ENCODE measurements around the gene SLC8A3. TPM values are rescaled to one million over a fixed set of nuclear protein-coding genes. Genes with fewer than 3 reads are reported as not detected.

Gene SLC8A3
- total RNA-seq, 3 donors from 2014 or later (not counting 1 experiment from before 2014, with no cell fraction given) = 0.30 to 0.56 (median 0.32) TPM

DNA sequence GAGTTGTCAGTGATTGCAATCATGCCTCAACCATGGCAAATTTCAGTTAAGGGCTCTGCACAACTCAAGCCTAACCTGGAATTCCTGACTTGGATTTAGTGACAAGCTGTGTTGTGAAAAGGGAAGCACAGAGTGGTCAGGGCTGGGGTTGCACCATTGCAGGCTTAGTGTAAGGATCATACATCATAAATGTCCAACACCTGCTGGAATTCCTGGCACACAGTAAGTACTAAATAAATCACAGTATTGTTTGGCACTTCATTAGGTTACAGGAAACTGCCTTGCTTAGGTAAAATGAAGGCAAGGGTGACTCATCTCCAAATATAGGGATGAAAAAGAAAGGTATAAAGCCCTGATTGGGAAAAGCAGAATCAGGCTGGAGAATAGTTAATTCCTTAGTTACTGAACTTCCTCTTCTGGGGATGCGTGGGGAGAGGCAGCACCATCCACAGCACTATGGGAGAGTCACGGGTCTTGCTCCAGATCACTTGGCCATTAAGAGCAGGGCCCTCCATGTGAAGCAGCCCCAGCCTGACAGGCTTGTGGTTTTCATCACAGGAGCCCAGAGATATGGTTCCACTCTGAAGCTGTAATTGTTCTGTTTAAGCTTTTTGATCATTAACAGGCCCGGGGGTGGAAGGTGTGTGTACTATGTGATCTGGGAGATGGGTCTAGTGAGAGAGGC, 39.7 kb downstream of the SLC8A3 start:
- Histone ChIP-seq H3K27ac (ENCODE audit: low read length) (no peak overlapping the region), H3K36me3 (ENCODE audit: control insufficient read depth, insufficient read depth, low read length) (no peaks in the 10 kb centered on the region), H3K9me3 (ENCODE audit: control insufficient read depth, insufficient read depth, low read length) (no peaks in the 10 kb centered on the region), H3K4me3 (ENCODE audit: low read length) (no peak overlapping the region), H3K4me1 (ENCODE audit: control insufficient read depth, insufficient read depth, low read length) (no peaks in the 10 kb centered on the region), H3K27me3 (ENCODE audit: control insufficient read depth, insufficient read depth, low read length) (no peaks in the 10 kb centered on the region)
- H3K27me3 Mint-ChIP-seq (ENCODE audit: low read depth in 2 of 2) = peaks cover 19 to 22% of the 10 kb centered on the region in 2 donors
- intact Hi-C loops (cut with micrococcal nuclease) = no loop called here
- no peaks in the 10 kb centered on the region for H3K4me1 Mint-ChIP-seq
- DNase-seq (no peak), ATAC-seq (no peak)
- TF ChIP-seq, protein P1, sequence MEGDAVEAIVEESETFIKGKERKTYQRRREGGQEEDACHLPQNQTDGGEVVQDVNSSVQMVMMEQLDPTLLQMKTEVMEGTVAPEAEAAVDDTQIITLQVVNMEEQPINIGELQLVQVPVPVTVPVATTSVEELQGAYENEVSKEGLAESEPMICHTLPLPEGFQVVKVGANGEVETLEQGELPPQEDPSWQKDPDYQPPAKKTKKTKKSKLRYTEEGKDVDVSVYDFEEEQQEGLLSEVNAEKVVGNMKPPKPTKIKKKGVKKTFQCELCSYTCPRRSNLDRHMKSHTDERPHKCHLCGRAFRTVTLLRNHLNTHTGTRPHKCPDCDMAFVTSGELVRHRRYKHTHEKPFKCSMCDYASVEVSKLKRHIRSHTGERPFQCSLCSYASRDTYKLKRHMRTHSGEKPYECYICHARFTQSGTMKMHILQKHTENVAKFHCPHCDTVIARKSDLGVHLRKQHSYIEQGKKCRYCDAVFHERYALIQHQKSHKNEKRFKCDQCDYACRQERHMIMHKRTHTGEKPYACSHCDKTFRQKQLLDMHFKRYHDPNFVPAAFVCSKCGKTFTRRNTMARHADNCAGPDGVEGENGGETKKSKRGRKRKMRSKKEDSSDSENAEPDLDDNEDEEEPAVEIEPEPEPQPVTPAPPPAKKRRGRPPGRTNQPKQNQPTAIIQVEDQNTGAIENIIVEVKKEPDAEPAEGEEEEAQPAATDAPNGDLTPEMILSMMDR (IDR thresholded peaks at IDR 0.05) = no peak
- no peak overlapping the region for H3K4me3 Mint-ChIP-seq
- no peaks in the 10 kb centered on the region for H3K36me3 Mint-ChIP-seq
- H3K9me3 Mint-ChIP-seq = no peaks in the 10 kb centered on the region
- H3K27ac Mint-ChIP-seq = no peak overlapping the region
- WGBS (ENCODE audit: insufficient coverage) = 36% methylated on average over 3 of the region's 3 CpGs

DNA sequence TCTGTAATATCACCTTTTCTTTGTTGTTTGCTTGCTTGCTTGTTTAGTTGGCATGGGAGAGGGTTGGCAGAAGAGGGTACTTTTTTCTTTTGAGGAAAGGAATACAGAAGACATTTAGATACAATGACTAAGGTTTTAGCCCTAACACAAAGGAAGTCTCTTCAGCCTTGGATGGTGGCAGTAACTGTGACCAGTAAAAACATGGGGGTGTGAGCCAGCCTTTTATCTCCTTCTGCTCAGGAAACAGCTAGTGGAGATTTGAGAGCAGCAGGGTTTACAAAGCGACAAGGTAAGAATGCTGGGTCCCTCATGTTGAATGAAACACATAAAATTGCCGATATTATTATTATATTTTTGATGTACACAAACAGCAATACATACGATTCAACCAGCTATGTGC, 40.4 kb downstream of the SLC8A3 start:
- TF ChIP-seq, protein P1 (IDR thresholded peaks at IDR 0.05) = no peak
- peaks cover 19 to 22% of the 10 kb centered on the region in 2 donors for H3K27me3 Mint-ChIP-seq (ENCODE audit: low read depth in 2 of 2)
- no peaks in the 10 kb centered on the region for H3K36me3 Mint-ChIP-seq
- Histone ChIP-seq H3K4me3 (ENCODE audit: low read length) (no peak overlapping the region), H3K27me3 (ENCODE audit: control insufficient read depth, insufficient read depth, low read length) (no peaks in the 10 kb centered on the region), H3K4me1 (ENCODE audit: control insufficient read depth, insufficient read depth, low read length) (no peaks in the 10 kb centered on the region), H3K27ac (ENCODE audit: low read length) (no peak overlapping the region), H3K36me3 (ENCODE audit: control insufficient read depth, insufficient read depth, low read length) (no peaks in the 10 kb centered on the region), H3K9me3 (ENCODE audit: control insufficient read depth, insufficient read depth, low read length) (no peaks in the 10 kb centered on the region)
- no peak for DNase-seq
- no peaks in the 10 kb centered on the region for H3K4me1 Mint-ChIP-seq
- 75% methylated on average over 3 of the region's 3 CpGs for whole genome bisulfite sequencing (ENCODE audit: insufficient coverage)
- intact Hi-C loops (cut with micrococcal nuclease) = no loop called here
- ATAC-seq = no peak
- no peaks in the 10 kb centered on the region for H3K9me3 Mint-ChIP-seq
- no peak overlapping the region for H3K27ac Mint-ChIP-seq
- no peak overlapping the region for H3K4me3 Mint-ChIP-seq

DNA sequence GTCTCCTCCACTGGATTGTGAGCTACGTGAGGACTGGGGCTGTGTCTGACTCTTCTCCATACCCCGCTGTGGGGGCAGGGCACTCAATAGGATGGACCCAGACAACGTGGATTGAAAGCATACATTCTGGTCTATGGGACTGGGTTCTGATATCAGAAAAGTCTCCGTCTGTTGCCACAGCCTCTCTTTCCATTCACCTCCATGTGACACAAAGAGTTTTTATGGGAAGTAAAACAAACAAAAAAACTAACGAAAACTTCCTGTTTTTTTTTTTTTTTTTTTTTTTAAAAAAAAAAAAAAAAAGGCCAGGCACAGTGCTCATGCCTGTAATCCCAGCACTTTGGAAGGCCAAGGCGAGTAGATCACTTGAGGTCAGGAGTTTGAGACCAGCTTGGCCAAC, 44.7 kb downstream of the SLC8A3 start:
- intact Hi-C loops (cut with micrococcal nuclease) = no loop called here
- TF ChIP-seq, protein P1 (IDR thresholded peaks at IDR 0.05) = no peak
- H3K36me3 ChIP-seq (ENCODE audit: control insufficient read depth, insufficient read depth, low read length) = no peaks in the 10 kb centered on the region
- Mint-ChIP-seq H3K4me1 (no peaks in the 10 kb centered on the region), H3K9me3 (no peaks in the 10 kb centered on the region), H3K4me3 (no peak overlapping the region), H3K36me3 (no peaks in the 10 kb centered on the region), H3K27me3 (ENCODE audit: low read depth in 2 of 2) (peaks cover 15% of the 10 kb centered on the region in 2 donors), H3K27ac (no peak overlapping the region)
- H3K9me3 ChIP-seq (ENCODE audit: control insufficient read depth, insufficient read depth, low read length) = no peaks in the 10 kb centered on the region
- ATAC-seq (no peak), DNase-seq (no peak)
- 90% methylated on average over 6 of the region's 6 CpGs for WGBS (ENCODE audit: insufficient coverage)
- no peaks in the 10 kb centered on the region for H3K27me3 ChIP-seq (ENCODE audit: control insufficient read depth, insufficient read depth, low read length)
- H3K4me3 ChIP-seq (ENCODE audit: low read length) = no peak overlapping the region
- no peak overlapping the region for H3K27ac ChIP-seq (ENCODE audit: low read length)
- no peaks in the 10 kb centered on the region for H3K4me1 ChIP-seq (ENCODE audit: control insufficient read depth, insufficient read depth, low read length)

DNA sequence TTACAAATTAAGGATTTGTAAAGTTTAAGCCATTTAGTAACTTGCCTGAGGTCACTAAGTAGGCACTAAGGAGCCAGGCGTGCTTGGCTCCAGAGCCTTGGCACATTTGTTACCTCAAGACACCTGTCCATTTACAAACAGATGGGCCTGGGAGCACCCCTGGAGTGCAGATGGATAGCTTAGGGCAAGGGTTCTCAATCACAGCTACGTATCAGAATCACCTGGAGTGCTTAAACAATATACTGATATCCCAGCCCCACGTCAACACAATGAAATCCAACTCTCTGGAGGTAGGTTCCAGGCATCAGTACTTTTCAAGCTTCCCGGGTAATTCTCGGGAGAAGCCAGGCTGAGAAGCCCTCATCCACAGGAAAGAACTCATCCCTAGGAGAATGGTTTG, 45.4 kb downstream of the SLC8A3 start:
- no peak for ATAC-seq
- Mint-ChIP-seq H3K4me1 (no peaks in the 10 kb centered on the region), H3K27me3 (ENCODE audit: low read depth in 2 of 2) (peaks cover 11 to 14% of the 10 kb centered on the region in 2 donors), H3K27ac (no peak overlapping the region), H3K4me3 (no peak overlapping the region), H3K36me3 (no peaks in the 10 kb centered on the region), H3K9me3 (no peaks in the 10 kb centered on the region)
- no peaks in the 10 kb centered on the region for H3K4me1 ChIP-seq (ENCODE audit: control insufficient read depth, insufficient read depth, low read length)
- no peaks in the 10 kb centered on the region for H3K27me3 ChIP-seq (ENCODE audit: control insufficient read depth, insufficient read depth, low read length)
- TF ChIP-seq, protein P1 (IDR thresholded peaks at IDR 0.05) = no peak
- no peak for DNase-seq
- 88% methylated on average over 5 of the region's 5 CpGs for WGBS (ENCODE audit: insufficient coverage)
- no peaks in the 10 kb centered on the region for H3K9me3 ChIP-seq (ENCODE audit: control insufficient read depth, insufficient read depth, low read length)
- no peak overlapping the region for H3K27ac ChIP-seq (ENCODE audit: low read length)
- no peaks in the 10 kb centered on the region for H3K36me3 ChIP-seq (ENCODE audit: control insufficient read depth, insufficient read depth, low read length)
- no peak overlapping the region for H3K4me3 ChIP-seq (ENCODE audit: low read length)
- intact Hi-C loops (cut with micrococcal nuclease) = no loop called here

Data from natural killer cell (primary cell).